ENCODE results near the gene WDR41.

- TF ChIP-seq POLR2AphosphoS5 (IDR thresholded peaks at IDR 0.05; ENCODE audit: low read depth, low read length) (no peak), POLR2A (IDR thresholded peaks at IDR 0.05; ENCODE audit: low read depth, low read length) (no peak), TAF1 (IDR thresholded peaks at IDR 0.05; ENCODE audit: low read depth, low read length) (no peak)
These were observed 74.0 kb downstream of the WDR41 start for GRCh38 chr5:77418162-77418561.
